GM19455 (cell line): ENCODE results near the gene CRISP2.

Experiments used
- ATAC-seq: cut with Tn5 transposase; IDR thresholded peaks from one replicate; pipeline ENCODE4 v1.9.1; 2021; ENCODE audit not compliant: unreplicated experiment

The CRISP2 gene

DNA sequence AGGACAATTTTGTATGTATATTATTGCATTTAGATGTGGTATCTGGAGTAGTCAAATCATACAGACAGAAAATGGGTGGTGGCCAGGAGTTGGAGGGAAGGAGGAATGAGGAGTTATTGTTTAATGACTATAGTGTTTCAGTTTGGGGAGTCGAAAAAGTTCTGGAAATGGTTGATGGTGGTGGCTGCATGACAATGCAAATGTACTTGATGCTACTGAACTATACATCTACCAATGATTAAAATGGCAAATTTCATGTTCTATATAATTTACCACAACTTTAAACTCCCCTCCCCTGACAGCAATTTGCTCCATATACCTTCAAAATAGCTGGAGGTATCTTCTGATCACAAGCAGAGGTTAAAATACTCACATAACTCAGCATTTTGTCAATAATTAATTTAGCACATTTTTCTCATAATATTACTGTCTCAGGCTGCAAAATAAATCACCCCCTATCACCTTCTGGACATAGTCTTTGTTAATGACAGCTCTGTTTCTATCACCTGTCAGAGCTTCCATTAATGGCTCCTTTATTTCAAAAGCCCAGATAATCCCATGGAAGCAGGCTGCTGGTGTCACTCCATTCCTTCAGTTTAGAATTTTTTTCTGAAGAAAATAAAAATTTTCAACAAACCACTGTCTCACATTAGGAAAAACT, 51.0 kb downstream of the CRISP2 start:
- no peak for ATAC-seq

DNA sequence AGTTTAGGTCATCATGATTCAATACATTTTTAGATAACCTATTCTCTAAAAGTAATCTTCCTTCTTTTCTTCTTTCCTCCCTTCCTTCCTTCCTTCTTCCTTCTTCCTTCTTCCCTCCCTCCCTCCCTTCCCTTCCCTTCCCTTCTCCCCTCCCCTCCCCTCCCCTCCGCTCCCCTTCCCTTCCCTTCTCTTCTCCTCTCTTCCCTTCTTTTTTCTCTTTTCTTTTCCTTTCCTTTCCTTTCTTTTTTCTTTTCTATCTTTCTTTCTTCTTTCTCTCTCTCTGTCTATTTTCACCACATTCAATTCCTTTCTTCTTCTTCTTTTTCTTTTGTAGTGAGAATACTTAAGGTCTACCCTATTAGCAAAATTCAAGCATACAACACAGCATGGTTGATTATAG, 59.4 kb downstream of the CRISP2 start:
- ATAC-seq, result no peak

DNA sequence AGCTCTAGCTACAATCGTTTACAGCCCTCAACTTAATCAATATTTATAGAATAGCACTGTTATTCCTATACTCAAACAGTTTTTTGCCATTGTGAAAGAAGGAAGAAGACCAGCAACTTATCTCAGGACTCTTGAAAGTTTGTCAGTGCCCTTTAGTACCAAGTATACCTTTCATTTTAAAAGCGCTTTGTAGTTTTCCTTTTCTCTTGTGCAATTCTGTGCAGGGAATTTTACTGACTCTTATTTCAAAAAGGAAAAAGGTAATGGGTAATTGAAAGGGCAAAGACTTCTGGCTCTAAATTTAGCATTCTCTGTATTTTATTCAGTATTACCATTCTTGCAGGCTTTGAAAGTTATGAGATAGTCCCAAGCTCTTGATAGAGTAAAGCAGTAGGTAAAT, 59.9 kb downstream of the CRISP2 start:
- ATAC-seq, result no peak

DNA sequence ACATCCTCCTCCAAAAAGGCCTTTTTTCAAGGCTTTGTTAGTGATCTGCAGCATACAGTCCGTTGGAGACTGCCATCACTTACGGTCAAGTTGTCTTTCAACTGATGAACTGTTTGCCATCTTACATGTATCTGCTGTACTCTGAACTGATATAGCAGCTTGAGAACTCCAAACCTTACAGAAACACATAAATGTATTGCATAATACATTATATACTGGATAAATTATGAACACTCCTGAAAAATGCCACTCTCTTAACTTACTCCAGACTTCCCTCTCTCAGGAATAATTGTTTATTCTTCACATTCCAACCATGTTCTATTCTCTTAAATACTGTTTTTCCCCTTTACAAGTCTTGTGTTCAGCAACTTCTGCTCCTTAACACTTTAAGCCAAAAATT, 62.1 kb downstream of the CRISP2 start:
- ATAC-seq, result no peak

DNA sequence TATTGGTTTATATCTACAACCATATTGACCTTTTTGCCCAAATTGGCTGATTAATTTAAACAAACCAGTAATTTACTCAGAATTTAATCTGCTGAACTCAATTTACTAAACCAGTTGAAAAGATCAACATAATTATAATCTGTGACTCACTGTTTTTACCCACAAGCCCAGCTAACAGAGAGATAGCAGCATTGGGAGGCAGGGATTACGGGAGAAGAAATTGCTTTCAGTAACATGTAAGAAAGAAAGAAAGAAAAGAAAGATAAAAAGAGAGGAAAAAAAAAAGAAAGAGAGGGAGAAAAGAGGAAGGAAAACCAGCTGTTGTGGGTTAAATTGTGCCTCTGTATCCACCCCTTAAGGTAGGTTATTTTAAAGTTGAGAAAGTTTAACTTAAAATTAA, 63.4 kb downstream of the CRISP2 start:
- no peak for ATAC-seq

DNA sequence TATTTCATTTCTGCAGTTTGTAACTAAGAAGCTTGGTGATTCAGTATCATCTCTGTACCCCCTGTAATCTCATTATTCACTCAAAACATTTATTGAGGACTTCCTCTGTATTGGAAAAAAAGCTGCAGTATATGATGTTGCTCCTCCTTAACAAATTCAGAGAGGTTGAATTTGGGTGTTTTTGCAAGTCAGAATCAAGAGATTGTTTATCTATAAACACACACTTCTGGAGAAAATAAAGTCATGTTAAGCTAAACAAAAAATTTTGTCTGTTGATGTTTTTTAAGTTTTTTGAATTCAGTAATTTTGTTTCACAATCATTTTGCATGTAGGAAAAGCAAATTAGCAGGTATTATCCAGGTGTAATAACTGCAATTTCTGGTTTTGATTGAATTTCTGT, 65.3 kb downstream of the CRISP2 start:
- no peak for ATAC-seq

DNA sequence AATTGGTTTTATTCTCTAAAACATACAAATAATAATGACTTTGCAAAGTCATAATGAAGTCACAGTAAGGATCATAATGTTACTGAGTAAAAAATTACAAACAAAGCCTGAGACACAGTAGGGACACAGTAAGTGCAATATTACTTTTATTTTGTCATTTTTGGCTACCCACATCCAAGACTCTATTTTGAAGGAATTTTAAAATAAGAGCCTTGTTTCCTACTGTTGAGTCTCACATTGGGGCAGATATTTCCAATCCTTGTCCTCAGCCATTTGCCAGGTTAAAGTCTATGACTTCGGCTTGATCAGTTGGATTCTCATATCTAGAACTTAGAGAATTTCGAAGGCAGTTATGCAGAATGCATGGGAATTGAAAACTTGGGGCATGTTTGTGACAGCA, 65.9 kb downstream of the CRISP2 start:
- ATAC-seq, result no peak

DNA sequence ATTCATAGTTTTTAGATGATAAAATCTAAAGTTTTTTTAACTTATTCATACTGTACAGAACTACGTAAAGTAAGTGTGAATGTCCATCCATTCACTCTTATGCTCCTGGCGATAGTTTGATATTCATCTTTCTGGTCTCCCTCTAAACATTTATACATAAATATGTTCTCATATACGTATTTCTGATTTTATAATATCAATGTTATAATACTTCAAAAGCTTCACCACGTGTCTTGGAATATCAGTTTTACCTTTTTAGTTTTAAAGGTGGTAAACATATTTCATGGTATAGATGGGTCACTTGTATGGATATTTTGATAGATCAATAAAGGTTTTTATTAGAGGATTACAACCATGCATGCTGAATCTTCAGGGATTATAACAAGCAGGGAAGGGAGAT, 66.4 kb downstream of the CRISP2 start:
- no peak for ATAC-seq

DNA sequence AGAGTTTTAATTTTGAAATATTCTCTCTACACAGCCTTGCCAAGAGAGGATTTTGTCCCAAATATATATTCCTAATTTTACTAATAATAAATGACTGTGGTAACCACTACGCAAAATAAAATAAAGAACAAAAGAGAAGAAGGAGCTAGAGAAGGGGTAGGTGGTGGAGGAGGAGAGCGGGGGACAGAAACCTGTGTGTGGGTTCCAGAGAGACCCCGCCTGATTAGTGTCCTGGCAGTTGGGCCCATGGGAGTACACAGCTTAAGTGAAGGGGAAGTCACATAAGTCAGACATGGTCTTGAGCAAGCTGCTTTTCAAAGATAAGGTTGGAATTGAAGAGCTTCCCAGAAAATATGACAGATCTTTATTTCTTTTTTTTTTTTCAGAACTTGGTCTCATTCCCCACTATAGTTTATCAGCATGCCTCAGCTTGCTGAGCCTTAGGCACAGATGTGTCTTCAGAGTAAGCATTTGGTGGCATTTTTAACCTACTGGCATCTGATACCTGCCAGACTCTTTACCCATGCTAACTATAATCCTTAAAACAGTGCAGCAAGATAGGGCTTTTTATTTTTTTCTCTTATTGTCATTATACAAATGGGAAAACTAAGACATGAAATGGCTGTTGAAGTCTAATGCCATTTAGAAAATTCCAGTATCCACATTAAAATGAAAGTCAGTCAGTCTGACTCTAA, 67.1 kb downstream of the CRISP2 start:
- ATAC-seq, result no peak

DNA sequence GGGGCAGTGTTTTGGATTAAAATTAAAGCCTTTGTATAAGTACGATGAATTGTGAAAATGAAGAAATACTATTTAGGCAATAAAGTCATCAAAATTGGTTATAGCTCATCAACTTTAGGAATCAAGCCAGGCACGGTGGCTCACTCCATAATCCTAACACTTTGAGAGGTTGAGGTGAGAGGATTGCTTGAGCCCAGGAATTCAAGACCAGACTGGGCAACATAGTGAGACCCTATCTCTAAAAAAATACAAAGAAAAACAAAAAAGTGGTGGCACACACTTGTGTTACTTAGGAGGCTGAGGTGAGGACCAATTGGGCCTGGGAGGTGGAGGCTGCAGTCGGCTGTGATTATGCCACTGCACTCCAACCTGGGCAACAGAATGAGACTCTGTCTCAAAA, 68.2 kb downstream of the CRISP2 start:
- no peak for ATAC-seq
